ENCODE data around the gene ECM1.

Gene ECM1

GRCh38 chr1:150507912-150508864 is at the start of gene ECM1:
Gene ECM1 (plus strand): TSS chr1:150508109. CDS start chr1:150508210, 101 bp downstream.
- peak; percentile 73 for DNase-seq

- peak; percentile 63 for DNase-seq
Observed at GRCh38 chr1:150464422-150464826, 43.5 kb upstream of the ECM1 start.

DNA sequence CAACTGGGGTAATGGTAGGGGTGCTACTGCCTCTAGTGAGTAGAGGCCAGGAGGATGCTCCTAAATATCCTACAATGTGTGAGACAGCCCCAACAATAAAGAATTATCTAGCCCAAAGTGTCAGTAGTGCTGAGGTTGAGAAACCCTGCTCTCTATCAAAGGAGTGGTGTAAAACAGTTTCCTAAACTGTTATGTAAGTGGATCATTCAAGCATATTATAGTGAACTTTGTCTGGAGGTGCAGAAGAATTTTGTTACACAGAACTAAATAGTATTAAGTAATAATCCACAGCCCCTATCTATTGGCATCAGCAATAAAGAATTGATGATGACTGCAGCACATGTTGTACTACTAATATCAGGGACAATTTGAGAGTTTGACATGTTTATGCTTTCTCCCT is 40.9 kb upstream of the ECM1 start:
- DNase-seq: no peak

DNA sequence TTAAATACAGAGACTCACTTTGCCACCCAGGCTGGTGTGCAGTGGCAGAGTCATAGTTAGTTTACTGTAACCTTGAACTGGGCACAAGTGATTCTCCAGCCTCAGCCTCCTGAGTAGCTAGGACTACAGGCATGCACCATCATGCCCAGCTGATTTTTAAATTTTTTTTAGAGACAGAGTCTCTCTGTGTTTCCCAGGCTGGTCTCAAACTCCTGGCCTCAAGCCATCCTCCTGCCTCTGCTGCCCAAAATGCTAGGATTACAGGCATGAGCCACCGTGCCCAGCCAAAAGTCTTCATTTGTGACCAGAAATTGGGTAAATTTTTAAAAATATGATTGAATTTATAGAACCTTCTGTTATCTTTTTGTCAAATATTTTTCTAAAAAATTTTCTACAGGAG is 38.6 kb upstream of the ECM1 start:
- DNase-seq: no peak

- DNase-seq: no peak
Observed at GRCh38 chr1:150472601-150473200, 35.2 kb upstream of the ECM1 start.

DNA sequence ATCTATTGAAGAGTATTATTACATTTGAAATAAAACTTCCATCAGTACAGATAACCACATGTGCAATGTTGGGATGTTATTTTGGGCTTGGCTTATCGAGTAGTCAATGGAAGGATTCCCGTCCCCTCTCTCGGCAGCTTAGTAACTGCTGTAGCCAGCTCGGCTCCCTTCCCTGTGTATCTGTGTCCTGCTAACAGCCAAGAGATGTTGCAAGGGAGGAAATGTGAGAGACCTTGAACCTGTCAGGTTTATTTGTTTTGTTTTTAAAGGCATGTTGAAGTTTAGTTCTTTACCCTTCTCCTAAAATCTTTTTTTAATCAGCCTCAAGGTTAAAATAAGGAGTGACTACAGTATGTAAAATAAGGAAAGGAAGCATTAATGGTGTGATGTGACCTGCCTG is 34.2 kb upstream of the ECM1 start:
- no peak for DNase-seq

DNA sequence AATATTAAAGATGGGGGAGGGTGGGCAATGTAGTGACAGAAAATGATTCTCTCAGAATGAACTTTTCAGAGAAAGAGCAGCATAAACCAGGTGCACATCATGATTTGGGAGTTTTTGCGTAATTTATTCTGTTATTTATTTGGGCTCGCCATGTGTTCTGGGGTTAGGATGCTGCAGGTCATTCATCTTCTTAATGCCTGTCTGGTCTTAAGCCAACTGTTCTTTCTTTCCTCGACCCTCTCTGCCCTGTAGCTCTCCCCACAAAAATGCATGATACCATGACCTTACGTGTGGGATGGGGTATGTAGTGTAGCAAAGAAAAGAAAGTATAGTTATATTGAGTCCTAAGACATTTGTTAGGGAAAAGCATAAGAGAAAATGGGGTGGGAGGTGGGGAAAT is 33.0 kb upstream of the ECM1 start:
- DNase-seq: no peak

GRCh38 chr1:150476754-150477153 is 31.2 kb upstream of the ECM1 start:
- no peak for DNase-seq

DNA sequence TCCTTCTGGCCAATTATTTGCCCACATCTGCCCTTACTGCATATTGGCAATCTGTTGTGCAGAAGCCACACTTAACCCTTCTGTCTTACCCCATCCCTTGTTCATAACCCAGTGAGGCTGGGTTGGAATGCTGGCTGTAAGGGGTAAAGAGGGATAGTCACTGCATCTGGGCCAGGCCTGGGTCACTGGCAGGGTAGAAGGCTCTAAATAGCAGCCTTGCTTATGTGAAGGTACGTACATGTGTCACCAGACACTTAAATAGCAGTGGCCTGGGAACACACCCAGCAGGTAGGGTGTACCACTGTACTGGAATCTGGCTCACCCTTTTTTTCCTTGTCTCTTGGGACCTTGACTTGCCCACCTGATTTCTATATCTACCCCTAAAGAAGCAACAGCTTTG is 30.6 kb upstream of the ECM1 start:
- DNase-seq: no peak

- DNase-seq: no peak
Observed at GRCh38 chr1:150477733-150478132, 30.2 kb upstream of the ECM1 start.

DNA sequence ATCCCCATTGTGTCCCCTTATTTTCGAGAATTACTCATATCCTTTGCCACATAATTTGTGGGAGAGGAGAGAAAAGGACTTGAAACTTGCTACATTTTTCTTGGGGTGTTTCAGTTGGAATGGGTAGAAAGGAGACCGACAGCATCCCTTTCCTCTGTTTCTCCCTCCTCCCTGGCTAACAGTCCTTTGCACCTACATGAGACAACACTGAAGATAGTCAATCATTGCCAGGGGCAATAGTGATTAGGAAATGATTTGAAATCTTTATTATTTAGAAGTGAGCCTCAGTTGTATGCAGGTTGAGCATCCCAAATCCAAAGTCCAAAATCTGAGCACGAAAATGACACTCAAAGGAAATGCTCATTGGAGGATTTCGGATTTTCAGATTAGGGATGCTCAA is 28.5 kb upstream of the ECM1 start:
- DNase-seq: no peak

DNA sequence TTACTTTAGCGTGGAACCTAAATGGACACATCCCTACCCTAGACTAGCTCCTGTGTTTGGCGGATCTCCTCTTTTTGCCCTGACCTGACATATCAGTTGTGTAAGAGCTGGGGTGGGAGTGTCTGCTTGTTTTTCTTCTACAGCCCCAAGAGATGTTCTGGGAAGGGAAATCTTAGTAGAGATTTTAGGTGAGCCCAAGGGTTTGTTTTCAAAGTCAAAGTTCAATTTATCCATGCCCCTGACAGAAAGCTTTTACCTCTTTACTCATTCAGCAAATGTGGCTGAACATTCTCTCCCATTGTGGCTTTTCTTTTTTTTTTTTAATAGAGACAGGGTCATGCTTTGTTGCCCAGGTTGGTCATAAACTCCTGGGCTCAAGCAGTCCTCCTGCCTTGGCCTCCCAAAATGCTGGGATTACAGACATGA is 28.0 kb upstream of the ECM1 start:
- no peak for DNase-seq

GRCh38 chr1:150484431-150484830 is 23.5 kb upstream of the ECM1 start:
- DNase-seq: no peak

GRCh38 chr1:150484861-150485260 is 23.0 kb upstream of the ECM1 start:
- no peak for DNase-seq

GRCh38 chr1:150486966-150487762 is 20.7 kb upstream of the ECM1 start, which contains the start of gene TARS2:
Gene TARS2 (plus strand): TSS chr1:150487419. CDS start chr1:150487451, 32 bp downstream.
- DNase-seq: peak; percentile 99

DNA sequence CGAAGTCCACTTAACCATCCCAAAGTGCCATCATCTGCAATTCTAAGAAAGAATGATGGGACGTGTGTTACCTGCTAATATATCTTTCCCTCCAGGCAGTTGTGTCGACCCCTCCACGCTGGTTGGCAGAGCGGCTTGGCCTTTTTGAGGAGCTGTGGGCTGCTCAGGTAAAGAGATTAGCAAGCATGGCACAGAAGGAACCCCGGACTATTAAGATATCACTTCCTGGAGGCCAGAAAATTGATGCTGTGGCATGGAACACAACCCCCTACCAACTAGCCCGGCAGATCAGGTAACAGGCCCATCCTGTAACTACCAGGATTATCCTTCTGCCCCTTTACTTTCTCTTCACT is 20.2 kb upstream of the ECM1 start:
- DNase-seq: no peak

DNA sequence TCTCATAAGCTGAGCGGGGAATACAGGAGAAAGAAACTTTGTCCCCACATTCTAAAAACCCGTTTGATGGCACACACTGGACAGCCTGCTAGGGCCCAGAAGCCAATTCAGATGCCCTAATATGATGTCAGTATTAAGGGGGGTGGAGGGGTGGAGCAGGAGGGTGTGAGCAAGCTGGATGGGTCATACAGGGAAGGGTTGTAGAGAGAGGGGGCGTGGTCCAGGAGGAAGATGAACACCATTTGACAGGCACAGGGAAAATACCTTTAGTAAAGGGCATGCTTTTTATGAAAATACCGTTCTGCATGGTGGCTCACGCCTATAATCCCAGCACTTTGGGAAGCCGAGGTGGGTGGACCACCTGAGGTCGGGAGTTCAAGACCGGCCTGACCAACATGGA is 14.7 kb upstream of the ECM1 start:
- DNase-seq: no peak

DNA sequence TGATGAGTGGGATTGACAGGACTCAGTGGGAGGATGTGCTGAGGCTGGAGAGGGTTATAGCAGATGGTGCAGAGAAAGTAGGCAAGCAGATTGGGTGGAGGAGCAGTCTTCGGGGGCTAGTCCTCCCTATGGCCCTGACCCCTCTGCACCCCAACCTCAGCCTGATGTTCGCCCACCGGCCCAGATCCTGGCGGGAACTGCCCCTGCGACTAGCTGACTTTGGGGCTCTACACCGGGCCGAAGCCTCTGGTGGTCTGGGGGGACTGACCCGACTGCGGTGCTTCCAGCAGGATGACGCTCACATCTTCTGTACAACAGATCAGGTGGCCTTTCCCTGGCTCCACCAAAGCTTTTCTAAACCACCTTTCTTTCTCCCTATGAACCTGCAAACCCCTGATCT is 9.6 kb upstream of the ECM1 start:
- DNase-seq: no peak

DNA sequence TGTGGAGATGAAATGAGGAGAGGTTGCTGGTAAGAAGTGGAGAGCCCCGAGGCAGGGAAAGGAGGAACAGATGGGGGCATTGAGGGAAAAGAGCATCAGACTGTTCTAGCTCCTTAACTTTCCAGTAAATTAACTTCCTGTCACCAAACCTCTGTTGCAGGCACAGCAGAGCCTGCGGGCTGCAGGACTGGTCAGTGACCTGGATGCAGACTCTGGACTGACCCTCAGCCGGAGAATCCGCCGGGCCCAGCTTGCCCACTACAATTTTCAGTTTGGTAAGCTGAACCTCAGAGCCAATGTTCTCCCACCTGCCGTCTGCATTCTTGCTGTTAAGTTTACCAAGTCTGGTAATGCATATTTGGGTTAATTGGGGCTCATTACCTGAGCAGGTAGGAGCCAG is 2.5 kb upstream of the ECM1 start:
- no peak for DNase-seq

GRCh38 chr1:150508982-150509381 is 1.1 kb downstream of the ECM1 start:
- DNase-seq: no peak

- DNase-seq: no peak
Observed at GRCh38 chr1:150511551-150511950, 3.6 kb downstream of the ECM1 start.

DNA sequence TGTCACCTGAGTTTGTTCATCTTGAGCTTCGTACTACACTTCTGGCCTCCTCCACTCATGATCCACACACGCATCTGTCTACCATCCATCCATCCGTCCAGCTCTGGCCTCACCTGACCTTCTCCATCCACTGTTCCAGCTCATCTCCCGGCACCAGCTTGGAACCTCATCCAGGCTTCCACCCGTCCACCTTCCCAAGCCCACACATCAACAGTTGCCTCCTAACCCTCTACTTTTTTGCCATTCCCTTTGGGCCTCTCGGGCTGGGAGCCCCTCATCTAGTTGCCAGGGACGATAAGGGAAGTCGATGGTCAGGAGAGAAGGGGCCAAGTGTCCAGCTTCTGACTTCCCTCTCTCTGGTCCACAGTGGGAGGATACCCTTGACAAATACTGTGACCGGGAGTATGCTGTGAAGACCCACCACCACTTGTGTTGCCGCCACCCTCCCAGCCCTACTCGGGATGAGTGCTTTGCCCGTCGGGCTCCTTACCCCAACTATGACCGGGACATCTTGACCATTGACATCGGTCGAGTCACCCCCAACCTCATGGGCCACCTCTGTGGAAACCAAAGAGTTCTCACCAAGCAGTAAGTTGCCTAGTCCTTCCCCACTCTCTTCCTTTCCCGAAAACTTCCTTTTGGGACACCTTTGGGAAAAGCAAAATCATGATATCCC is 4.2 kb downstream of the ECM1 start:
- DNase-seq: no peak

DNA sequence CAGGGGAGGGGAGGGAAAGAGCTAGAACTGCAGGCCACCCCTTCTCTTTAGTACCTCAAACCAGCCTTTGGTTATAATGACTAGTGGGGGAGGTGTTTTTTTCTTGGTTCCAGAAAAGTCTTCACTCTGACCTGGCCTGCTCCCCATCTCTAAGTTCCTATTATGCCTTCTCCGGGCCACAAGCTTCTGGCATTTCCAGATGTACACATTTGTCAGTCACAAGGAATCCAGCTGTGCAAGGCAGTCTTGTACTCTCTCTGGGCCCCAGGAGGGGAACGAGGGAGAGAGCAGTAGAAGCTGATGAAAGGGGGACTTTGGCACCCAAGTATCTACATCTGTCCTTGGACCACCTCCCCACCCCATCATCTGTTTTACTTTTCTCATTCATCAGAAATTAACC is 4.9 kb downstream of the ECM1 start:
- DNase-seq: no peak

All from inflammatory macrophage treated with lipopolysaccharide for 4 hours (primary cell).